Activated CD8-positive, alpha-beta memory T cell treated with anti-CD3 and anti-CD28 coated beads, Interleukin-2, amount 10 ng/mL, durations not matched to agents 7 days and 5 days (primary cell): ENCODE measurements around the gene SLC9B1. TPM values are rescaled to one million over a fixed set of nuclear protein-coding genes. Genes with fewer than 3 reads are reported as not detected.

ENCODE experiments used
- ATAC-seq: fragments of 150-1000 bp; cut with Tn5 transposase; one replicate; pipeline ENCODE4 v1.10.0; 2021; ENCODE audit warnings: moderate library complexity
- CTCF ChIA-PET: fragments of 350-600 bp; sonication (Branson Sonifier 250); formaldehyde crosslinking; loops from one replicate; lab custom pipeline; 2021; ENCODE audit warnings: antibody characterized with exemption; lab: Charles Lee
- DNase-seq: peaks from one replicate; pipeline ENCODE4 v3.0.0-alpha.2; 2020
- H3K27ac Mint-ChIP-seq: one replicate; pipeline ENCODE4 v1.8.0; 2021; ENCODE audit warnings: mild to moderate bottlenecking, mixed read lengths
- H3K27me3 Mint-ChIP-seq: one replicate; pipeline ENCODE4 v1.8.0; 2021; ENCODE audit warnings: mixed read lengths
- H3K36me3 Mint-ChIP-seq: one replicate; pipeline ENCODE4 v1.8.0; 2021; ENCODE audit warnings: mild to moderate bottlenecking, mixed read lengths
- H3K4me1 Mint-ChIP-seq: one replicate; pipeline ENCODE4 v1.8.0; 2021; ENCODE audit warnings: mixed read lengths
- H3K4me3 Mint-ChIP-seq: one replicate; pipeline ENCODE4 v1.8.0; 2021; ENCODE audit warnings: mild to moderate bottlenecking, moderate library complexity, mixed read lengths
- H3K9me3 Mint-ChIP-seq: one replicate; pipeline ENCODE4 v1.8.0; 2022; ENCODE audit warnings: low read depth, mixed read lengths
- total RNA-seq, 2 experiments: library from RNA; stranded (reverse); gene quantifications; one replicate each; pipeline ENCODE4 v1.2.3, GENCODE V29; 2021

SLC9B1 gene, protein sequence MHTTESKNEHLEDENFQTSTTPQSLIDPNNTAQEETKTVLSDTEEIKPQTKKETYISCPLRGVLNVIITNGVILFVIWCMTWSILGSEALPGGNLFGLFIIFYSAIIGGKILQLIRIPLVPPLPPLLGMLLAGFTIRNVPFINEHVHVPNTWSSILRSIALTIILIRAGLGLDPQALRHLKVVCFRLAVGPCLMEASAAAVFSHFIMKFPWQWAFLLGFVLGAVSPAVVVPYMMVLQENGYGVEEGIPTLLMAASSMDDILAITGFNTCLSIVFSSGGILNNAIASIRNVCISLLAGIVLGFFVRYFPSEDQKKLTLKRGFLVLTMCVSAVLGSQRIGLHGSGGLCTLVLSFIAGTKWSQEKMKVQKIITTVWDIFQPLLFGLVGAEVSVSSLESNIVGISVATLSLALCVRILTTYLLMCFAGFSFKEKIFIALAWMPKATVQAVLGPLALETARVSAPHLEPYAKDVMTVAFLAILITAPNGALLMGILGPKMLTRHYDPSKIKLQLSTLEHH
- total RNA-seq, result 1 to 10 TPM; 1.2 to 1.3 TPM

DNA sequence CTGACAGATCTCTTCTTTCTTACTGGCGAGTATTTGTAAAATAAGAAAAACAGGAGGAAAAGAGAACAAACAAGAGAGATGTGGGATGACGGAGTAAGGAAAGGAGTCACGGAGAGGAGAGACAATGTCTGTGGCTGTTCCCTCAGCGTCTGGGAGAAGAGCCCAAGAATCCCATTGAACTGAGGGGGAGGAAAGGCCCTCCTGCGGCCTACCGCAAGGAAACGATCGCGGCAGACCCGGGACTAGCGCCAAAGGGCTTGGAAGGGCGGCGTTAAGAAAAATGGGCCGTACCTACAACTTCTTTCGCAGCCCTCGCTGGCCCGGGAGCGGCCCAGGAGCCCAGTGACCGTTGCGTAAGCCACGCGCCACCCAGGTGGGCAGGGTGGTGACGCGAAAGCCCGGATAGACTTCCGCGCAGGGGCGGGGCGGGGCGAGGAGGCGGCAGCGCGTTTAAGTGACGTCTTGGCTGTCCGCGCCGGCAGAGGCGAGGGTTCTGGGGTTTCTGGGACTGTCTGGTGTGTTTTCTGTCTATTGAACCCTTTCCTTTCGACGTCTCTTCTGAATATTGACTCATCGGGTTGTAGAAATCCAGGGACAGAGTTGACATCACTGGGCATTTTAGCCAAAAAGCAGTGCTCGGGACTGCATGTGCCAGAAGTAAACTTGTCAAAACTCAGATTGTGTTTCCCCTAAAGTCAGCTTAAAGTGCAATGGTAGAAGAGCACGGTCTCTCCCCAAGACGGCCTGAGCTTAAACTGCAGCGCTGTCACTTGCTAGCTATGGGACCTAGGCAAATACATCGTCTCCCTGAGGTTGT is at the start of gene SLC9B1:
Gene SLC9B1 (minus strand): TSS at position 398 of the 817 bp plus-strand sequence. CDS start 27,994 bp downstream, outside the sequence.
- ATAC-seq, result peak; percentile 100
- DNase-seq, result peak; percentile 97
- peaks cover 21% of the 10 kb centered on the region for H3K4me1 Mint-ChIP-seq
- no peaks in the 10 kb centered on the region for H3K27me3 Mint-ChIP-seq
- H3K36me3 Mint-ChIP-seq, result peaks cover 3% of the 10 kb centered on the region
- H3K27ac Mint-ChIP-seq, result peak within 1 kb of the TSS; percentile 95
- H3K4me3 Mint-ChIP-seq, result peak within 1 kb of the TSS; percentile 92
- CTCF ChIA-PET, result interaction anchor here (0.7 to 1.7 kb wide), 8 partner anchors 10 to 674 kb away, joined by 3 to 7 read pairs (median 5); partner anchors contain the start of genes BDH2 and SLC39A8
- H3K9me3 Mint-ChIP-seq, result no peaks in the 10 kb centered on the region

DNA sequence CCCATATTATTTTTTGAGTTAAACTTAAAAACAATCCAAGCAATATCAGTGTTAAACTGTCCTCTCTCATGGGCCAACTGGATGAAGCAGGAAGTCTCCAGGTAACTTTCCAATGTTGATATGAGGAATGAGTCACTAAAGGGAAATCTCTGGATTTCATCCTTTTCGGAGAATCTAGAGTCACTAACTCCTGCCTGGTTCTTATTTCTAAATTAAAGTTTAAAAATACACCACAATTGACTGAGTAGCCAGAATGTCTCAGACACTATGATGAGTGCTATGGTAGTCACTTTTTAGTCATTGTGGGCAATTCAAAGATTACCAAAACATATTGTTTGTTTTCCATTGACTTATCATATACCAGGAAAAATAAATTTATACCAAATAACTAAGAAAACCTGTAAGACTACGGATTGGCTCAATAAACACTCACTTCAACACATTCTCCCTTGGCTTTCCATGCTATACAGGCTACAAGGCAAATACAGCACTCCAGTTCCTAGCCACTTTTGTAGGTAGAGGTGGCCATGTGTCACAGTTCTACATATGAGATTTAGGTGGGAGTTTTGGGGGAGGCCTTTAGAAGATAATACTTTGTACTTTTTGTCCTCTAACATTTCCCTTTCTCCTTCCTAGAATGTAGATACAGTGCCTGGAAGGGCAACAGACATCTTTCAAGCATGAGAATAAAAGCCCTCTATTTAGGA is 48.5 kb upstream of the SLC9B1 start:
- no peak overlapping the region for H3K4me3 Mint-ChIP-seq
- H3K27ac Mint-ChIP-seq, result no peak overlapping the region
- no peaks in the 10 kb centered on the region for H3K27me3 Mint-ChIP-seq
- CTCF ChIA-PET, result interaction anchor here (1.2 kb wide), 1 partner anchor 24 kb away, joined by 3 read pairs; no protein-coding TSS in a partner anchor
- ATAC-seq (no peak), DNase-seq (no peak)
- H3K4me1 Mint-ChIP-seq, result peaks cover 17% of the 10 kb centered on the region
- H3K9me3 Mint-ChIP-seq, result no peaks in the 10 kb centered on the region
- H3K36me3 Mint-ChIP-seq, result peaks cover 48% of the 10 kb centered on the region

DNA sequence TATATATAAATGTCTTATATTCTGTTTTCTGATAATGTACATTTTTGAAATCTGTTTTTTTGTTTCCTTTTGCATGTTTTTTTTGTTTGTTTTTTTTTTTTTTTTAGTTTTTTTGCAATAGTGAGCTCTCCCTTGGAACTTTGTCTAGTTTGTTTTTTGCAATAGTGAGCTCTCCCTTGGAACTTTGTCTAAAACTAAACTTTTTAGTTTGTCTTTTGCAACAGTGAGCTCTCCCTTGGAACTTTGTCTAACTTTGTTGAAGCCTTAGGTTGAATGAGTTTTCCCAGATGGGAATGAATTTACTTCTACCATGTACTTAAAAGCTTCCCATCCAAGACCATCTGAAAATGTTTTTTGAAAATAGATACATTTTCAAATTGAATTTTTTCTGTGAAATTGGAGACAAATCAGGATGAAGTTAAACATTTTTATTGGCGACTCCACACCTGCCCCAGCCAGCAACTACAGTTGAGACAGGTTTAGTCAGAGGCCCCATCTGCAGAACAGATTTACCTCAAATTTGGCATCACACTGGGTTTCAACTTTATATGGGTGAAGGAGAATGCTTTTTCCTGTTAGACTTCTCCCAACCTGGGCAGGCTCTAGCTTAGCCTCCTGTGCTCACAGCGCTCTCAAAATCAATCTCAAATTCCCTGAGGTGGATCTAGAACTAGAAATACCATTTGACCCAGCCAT is 41.1 kb upstream of the SLC9B1 start:
- Mint-ChIP-seq H3K4me3 (no peak overlapping the region), H3K4me1 (peaks cover 2% of the 10 kb centered on the region), H3K27ac (no peak overlapping the region), H3K9me3 (peaks cover 2% of the 10 kb centered on the region), H3K36me3 (peaks cover 51% of the 10 kb centered on the region), H3K27me3 (no peaks in the 10 kb centered on the region)
- no peak for ATAC-seq
- CTCF ChIA-PET, result interaction anchor here (0.6 to 1.4 kb wide), 2 partner anchors 14 to 39 kb away, joined by 3 to 4 read pairs; partner anchors contain the start of gene BDH2
- DNase-seq, result no peak

DNA sequence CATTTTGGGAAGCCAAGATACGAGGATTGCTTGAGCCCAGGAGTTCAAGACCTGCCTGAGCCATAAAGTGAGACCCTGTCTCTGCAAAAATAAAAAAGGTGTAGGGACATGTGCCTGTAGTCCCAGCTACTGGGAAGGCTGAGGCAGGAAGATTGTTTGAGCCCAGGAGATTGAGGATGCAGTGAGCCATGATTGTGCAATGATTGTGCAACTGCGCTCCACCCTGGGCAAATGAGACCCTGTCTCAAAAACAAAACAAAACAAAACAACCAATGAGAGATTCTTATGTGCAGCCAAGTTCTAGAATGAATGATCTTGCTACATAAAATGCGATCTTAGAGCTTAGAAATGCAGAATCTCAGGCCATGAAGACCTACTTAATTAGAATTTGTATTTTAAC is 34.5 kb upstream of the SLC9B1 start:
- ATAC-seq (no peak), DNase-seq (no peak)
- Mint-ChIP-seq H3K4me3 (no peak overlapping the region), H3K36me3 (peaks cover 28% of the 10 kb centered on the region), H3K9me3 (no peaks in the 10 kb centered on the region), H3K27me3 (no peaks in the 10 kb centered on the region), H3K4me1 (peaks cover 17% of the 10 kb centered on the region), H3K27ac (no peak overlapping the region)
- CTCF ChIA-PET, result no interaction called here

DNA sequence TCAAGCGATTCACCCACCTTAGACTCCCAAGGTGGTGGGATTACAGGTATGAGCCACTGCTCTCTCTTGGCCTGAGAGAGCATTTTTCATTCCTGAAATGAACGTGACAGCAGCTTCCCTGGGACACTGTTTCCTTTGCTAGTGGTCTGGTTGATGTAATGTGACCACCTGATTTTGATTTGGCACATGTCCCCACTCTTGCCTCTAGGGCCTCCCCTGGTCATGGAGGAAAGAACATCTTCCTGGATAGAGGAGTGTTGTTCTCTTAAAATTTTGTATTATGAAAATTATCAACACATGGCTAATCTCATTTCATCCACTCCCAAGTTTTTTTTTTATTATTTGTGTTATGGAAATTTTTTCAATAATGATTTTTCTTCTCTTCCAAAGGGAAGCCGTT is 33.3 kb upstream of the SLC9B1 start:
- H3K27me3 Mint-ChIP-seq, result no peaks in the 10 kb centered on the region
- no peak for DNase-seq
- CTCF ChIA-PET, result no interaction called here
- H3K4me1 Mint-ChIP-seq, result peaks cover 17% of the 10 kb centered on the region
- H3K36me3 Mint-ChIP-seq, result peaks cover 31% of the 10 kb centered on the region
- H3K27ac Mint-ChIP-seq, result no peak overlapping the region
- ATAC-seq, result no peak
- H3K9me3 Mint-ChIP-seq, result no peaks in the 10 kb centered on the region
- no peak overlapping the region for H3K4me3 Mint-ChIP-seq

DNA sequence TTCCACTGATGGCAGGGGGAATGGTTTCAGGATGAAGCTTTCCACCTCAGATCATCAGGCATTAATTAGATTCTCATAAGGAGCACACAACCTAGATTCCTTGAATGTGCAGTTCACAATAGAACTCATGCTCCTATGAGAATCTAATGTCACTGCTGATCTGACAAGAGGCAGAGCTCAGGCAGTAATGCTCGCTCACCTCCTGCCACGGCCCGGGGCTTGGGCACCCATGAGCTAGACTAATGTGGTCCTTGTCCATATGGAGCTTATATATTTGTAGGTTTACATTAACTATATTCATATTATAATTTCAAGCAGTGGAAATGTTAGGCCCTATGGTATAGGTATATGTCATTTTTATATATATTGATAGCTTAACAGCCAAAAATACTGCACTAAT is 32.6 kb upstream of the SLC9B1 start:
- Mint-ChIP-seq H3K4me3 (no peak overlapping the region), H3K27me3 (no peaks in the 10 kb centered on the region), H3K4me1 (peaks cover 17% of the 10 kb centered on the region), H3K36me3 (peaks cover 34% of the 10 kb centered on the region), H3K9me3 (no peaks in the 10 kb centered on the region), H3K27ac (no peak overlapping the region)
- DNase-seq (no peak), ATAC-seq (no peak)
- CTCF ChIA-PET, result interaction anchor here (1.0 to 2.7 kb wide), 2 partner anchors 37 to 40 kb away, joined by 4 to 7 read pairs; no protein-coding TSS in a partner anchor

DNA sequence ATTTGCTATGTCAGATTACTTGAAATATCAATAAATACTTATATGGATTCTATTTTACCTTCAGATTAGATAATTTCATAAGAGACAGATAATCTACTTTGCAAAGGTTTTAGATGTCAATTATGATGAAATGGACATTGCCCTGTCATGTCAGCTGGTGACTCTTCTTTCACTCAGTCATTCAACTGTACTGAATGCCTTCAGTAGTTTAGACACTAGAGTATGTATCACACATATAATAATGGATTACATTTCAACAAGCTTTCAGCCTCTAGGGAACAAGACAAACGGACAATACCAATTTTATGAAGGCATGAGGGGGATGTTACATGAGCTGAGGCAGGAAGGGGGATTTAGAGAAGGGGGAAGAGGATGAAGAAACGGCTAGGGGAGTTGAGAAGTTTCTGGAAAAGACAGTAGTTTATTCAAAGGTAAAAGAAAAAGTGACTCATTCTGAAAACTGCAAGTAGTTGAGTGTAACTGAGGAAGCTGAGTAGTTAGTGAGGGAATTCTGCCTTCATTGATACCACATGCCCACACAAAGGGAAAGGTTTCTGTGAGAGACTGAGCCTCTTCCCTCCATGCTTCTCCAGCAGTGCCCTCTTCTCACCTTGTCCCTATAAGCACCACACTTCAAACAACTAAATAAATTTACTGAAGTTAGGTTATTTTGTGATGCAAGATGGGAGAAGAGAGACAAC is 31.4 kb upstream of the SLC9B1 start:
- Mint-ChIP-seq H3K4me3 (no peak overlapping the region), H3K36me3 (peaks cover 38% of the 10 kb centered on the region), H3K27me3 (no peaks in the 10 kb centered on the region), H3K27ac (peak overlapping the region; percentile 2), H3K4me1 (peaks cover 22% of the 10 kb centered on the region), H3K9me3 (no peaks in the 10 kb centered on the region)
- no peak for DNase-seq
- no peak for ATAC-seq
- CTCF ChIA-PET, result interaction anchor here (1.2 to 2.7 kb wide), 4 partner anchors 9 to 48 kb away, joined by 3 to 7 read pairs (median 6); partner anchors contain the start of gene BDH2

DNA sequence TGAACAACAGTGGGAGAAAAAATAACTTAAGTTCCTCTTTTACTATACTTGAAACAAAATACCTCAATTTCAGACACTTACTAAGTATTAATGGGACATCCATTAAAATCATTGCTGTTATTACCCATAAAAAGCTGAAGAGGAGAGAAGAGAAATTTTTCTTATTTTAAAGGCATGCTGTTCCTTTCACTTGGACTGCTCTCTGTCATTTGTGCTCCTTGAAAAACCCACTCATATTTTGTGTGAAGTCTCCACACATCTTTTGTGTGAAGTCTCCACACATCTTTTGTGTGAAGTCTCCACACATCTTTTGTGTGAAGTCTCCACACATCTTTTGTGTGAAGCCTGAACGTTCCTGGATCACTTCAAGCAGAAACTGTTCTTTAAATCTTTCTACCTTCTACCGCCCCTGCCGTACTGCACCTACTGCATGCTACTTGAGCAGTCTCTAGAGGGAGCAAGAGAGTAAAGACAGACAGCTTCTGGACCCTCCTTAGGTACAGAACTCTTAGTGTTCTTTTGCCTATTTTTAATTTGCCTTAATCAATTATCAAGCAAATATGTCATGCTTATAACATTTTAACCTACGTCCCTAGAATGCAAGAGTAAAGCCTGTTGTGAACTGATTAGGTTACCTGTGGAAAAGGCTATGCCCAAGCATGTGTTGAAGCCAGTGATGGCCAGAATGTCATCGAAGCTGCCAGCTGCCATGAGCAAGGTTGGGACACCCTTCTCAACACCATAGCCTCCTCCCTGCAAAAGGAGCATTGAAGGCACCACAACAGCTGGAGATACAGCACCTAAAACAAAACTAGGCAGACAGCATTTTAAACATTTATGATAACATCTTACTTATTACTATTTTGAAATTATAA is 27.1 kb upstream of the SLC9B1 start:
- CTCF ChIA-PET, result interaction anchor here (0.6 to 3.2 kb wide), 12 partner anchors 8 to 53 kb away, joined by 3 to 25 read pairs (median 4); partner anchors contain the start of genes BDH2 and SLC9B1
- no peak overlapping the region for H3K4me3 Mint-ChIP-seq
- no peaks in the 10 kb centered on the region for H3K27me3 Mint-ChIP-seq
- ATAC-seq, result peak; percentile 97
- peaks cover 15% of the 10 kb centered on the region for H3K4me1 Mint-ChIP-seq
- DNase-seq, result peak; percentile 58
- H3K36me3 Mint-ChIP-seq, result peaks cover 35% of the 10 kb centered on the region
- H3K27ac Mint-ChIP-seq, result peak overlapping the region; percentile 41
- no peaks in the 10 kb centered on the region for H3K9me3 Mint-ChIP-seq

DNA sequence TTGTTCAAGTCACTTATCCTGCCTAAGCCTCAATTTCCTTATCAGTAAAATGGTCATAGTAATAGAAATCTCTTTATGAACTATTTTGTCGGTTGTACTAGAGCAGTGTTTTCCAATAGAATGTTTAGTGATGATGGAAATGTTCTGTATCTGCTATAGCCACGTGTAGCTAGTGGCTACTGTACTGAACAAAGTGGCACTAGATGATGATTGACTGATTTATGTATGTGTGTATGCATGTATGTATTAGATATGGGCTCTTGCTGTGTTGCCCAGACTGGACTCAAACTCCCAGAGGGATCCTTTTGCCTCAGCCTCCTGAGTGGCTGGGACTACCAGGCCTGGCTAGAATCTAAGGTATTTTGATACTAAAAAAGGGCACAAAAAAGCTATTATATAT is 24.7 kb upstream of the SLC9B1 start:
- H3K27me3 Mint-ChIP-seq, result no peaks in the 10 kb centered on the region
- peaks cover 33% of the 10 kb centered on the region for H3K36me3 Mint-ChIP-seq
- ATAC-seq, result no peak
- no peak for DNase-seq
- CTCF ChIA-PET, result interaction anchor here (1.1 to 3.2 kb wide), 4 partner anchors 12 to 285 kb away, joined by 3 to 25 read pairs (median 4); no protein-coding TSS in a partner anchor
- no peak overlapping the region for H3K4me3 Mint-ChIP-seq
- H3K9me3 Mint-ChIP-seq, result no peaks in the 10 kb centered on the region
- H3K4me1 Mint-ChIP-seq, result peaks cover 5% of the 10 kb centered on the region
- no peak overlapping the region for H3K27ac Mint-ChIP-seq

DNA sequence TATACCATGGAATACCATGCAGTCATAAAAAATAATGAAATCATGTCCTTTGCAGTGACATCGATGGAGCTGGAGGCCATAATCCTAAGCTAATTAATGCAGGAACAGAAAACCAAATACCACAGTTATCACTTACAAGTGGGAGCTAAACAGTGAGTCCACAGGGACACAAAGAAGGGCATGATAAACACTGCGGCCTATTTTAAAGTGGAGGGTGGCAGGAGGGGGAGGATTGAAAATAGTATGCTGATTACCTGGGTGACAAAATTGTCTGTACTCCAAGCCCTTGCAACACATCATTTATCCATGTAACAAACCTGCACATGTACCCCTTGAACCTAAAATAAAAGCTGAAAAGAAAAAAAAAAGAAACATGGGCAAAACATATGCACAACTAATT is 16.7 kb upstream of the SLC9B1 start:
- Mint-ChIP-seq H3K9me3 (peaks cover 2% of the 10 kb centered on the region), H3K27me3 (no peaks in the 10 kb centered on the region), H3K4me3 (no peak overlapping the region), H3K4me1 (peaks cover 15% of the 10 kb centered on the region), H3K36me3 (peaks cover 28% of the 10 kb centered on the region), H3K27ac (no peak overlapping the region)
- CTCF ChIA-PET, result interaction anchor here (1.5 kb wide), 1 partner anchor 10 kb away, joined by 4 read pairs; no protein-coding TSS in a partner anchor
- DNase-seq (no peak), ATAC-seq (no peak)

DNA sequence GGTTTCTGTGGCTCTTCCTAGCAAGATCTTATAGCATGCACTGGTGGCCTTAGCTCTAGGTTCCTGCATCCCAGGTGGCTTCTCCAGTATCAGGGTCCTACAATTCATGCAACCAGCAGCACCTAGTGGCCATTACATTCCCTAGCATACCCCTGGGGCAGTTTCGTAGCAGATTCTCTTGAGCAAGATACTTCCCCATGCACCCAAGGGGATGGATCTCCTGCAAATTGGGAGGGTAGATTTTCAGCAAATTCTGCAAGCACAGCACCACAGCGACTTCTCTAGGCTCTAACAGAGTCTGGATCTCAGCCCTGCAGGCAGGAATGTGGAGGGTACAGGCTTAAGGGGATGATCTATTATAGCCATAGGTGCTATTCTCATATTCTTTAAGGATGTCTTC is 13.1 kb upstream of the SLC9B1 start:
- peaks cover 2% of the 10 kb centered on the region for H3K9me3 Mint-ChIP-seq
- CTCF ChIA-PET, result interaction anchor here (0.9 to 1.2 kb wide), 4 partner anchors 12 to 205 kb away, joined by 4 to 5 read pairs (median 5); partner anchors contain the start of genes BDH2 and UBE2D3
- ATAC-seq, result peak; percentile 61

More for the DNA sequence above, 13.1 kb upstream of the SLC9B1 start:
- Mint-ChIP-seq H3K36me3 (peaks cover 39% of the 10 kb centered on the region), H3K27ac (no peak overlapping the region), H3K4me1 (peaks cover 15% of the 10 kb centered on the region), H3K4me3 (no peak overlapping the region), H3K27me3 (no peaks in the 10 kb centered on the region)
- no peak for DNase-seq
